Activated CD4-positive, alpha-beta T cell treated with anti-CD3 and anti-CD28 coated beads, Interleukin-2, Interleukin-6, amounts not matched to agents 100 ng/mL and 50 ng/mL, durations not matched to agents 16 hours and 8 hours (primary cell): ENCODE measurements around the gene LHFPL6.

Experiments used
- DNase-seq: peaks from one replicate; pipeline ENCODE4 v3.0.0-alpha.2; 2020

Gene LHFPL6

GRCh38 chr13:39552246-39552645, 50.7 kb downstream of the LHFPL6 start:
- no peak for DNase-seq

GRCh38 chr13:39550931-39551330, 52.1 kb downstream of the LHFPL6 start:
- DNase-seq = no peak

- DNase-seq = no peak
These were observed 55.9 kb downstream of the LHFPL6 start for GRCh38 chr13:39547108-39547507.

GRCh38 chr13:39542361-39542760, 60.6 kb downstream of the LHFPL6 start:
- DNase-seq = no peak

GRCh38 chr13:39540929-39541605, 61.9 kb downstream of the LHFPL6 start:
- DNase-seq = no peak

- DNase-seq = no peak
These were observed 63.9 kb downstream of the LHFPL6 start for GRCh38 chr13:39538816-39539790.

- DNase-seq = no peak
These were observed 66.1 kb downstream of the LHFPL6 start for GRCh38 chr13:39536906-39537305.

GRCh38 chr13:39536274-39536673, 66.7 kb downstream of the LHFPL6 start:
- DNase-seq = no peak

GRCh38 chr13:39533651-39534150, 69.3 kb downstream of the LHFPL6 start:
- no peak for DNase-seq

GRCh38 chr13:39531646-39532045, 71.3 kb downstream of the LHFPL6 start:
- no peak for DNase-seq

- no peak for DNase-seq
These were observed 72.1 kb downstream of the LHFPL6 start for GRCh38 chr13:39530916-39531315.

GRCh38 chr13:39528661-39528980, 74.4 kb downstream of the LHFPL6 start:
- no peak for DNase-seq

- DNase-seq = no peak
These were observed 74.9 kb downstream of the LHFPL6 start for GRCh38 chr13:39527961-39528660.

GRCh38 chr13:39527301-39527700, 75.7 kb downstream of the LHFPL6 start:
- DNase-seq = no peak

GRCh38 chr13:39526499-39526898, 76.5 kb downstream of the LHFPL6 start:
- no peak for DNase-seq

GRCh38 chr13:39525506-39525905, 77.5 kb downstream of the LHFPL6 start:
- no peak for DNase-seq

- DNase-seq = no peak
These were observed 78.2 kb downstream of the LHFPL6 start for GRCh38 chr13:39524795-39525194.

- no peak for DNase-seq
These were observed 80.7 kb downstream of the LHFPL6 start for GRCh38 chr13:39522329-39522728.

GRCh38 chr13:39521701-39522100, 81.3 kb downstream of the LHFPL6 start:
- DNase-seq = no peak

GRCh38 chr13:39516096-39516495, 86.9 kb downstream of the LHFPL6 start:
- no peak for DNase-seq

- no peak for DNase-seq
These were observed 87.7 kb downstream of the LHFPL6 start for GRCh38 chr13:39515224-39515714.

- no peak for DNase-seq
These were observed 90.3 kb downstream of the LHFPL6 start for GRCh38 chr13:39512687-39513086.

- no peak for DNase-seq
These were observed 92.7 kb downstream of the LHFPL6 start for GRCh38 chr13:39510316-39510695.
